ENCODE measurements around the gene AFAP1L2. TPM values are rescaled to one million over a fixed set of nuclear protein-coding genes. Genes with fewer than 3 reads are reported as not detected.

AFAP1L2 gene
- total and polyA plus RNA-seq, 9 of the 15 experiments (the other 6 are each of a cell fraction or from before 2014, with no cell fraction given): 0.07 TPM; not detected in 8

DNA sequence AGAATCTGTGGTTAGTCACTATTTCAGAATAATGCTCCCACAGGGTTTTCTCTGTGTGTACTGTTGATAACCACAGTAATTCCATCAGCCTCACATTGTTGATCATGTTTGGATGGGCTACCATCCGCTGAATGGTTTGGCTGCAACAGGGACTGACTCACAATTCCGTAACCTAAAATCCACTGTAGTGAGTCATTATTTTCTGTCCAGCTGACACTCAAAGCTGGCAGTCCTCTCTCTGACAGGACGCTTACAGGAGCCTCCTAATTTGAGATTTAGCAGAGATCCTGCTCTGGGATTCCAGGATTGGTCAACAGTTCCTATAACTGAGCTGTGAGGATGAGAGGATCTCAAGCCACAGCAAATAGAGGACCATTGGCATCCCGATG lies 132.5 kb downstream of the AFAP1L2 start:
- no TSS peak for BruUV-seq (replicated peaks)
- ATAC-seq (no peak), FAIRE-seq (no peak), DNase-seq (ENCODE audit: extremely low read depth in 1 of 4, low spot score in 3 of 4) (no peak)
- Histone ChIP-seq H3K4me1 (replicated peaks in 1 of 2; ENCODE audit: control insufficient read depth in 2 of 2, insufficient read depth in 2 of 2, low read length in 2 of 2) (no peaks in the 10 kb centered on the region; a peak in 1 of 5 replicates), H3K9me1 (ENCODE audit: control insufficient read depth, insufficient read depth, low read length) (no peaks in the 10 kb centered on the region), H4K20me1 (replicated peaks; ENCODE audit: control insufficient read depth, insufficient read depth, low read length) (no peaks in the 10 kb centered on the region), H3K9me3 (replicated peaks; ENCODE audit: control insufficient read depth, insufficient read depth, low read depth, low read length) (no peaks in the 10 kb centered on the region), H3K27ac (ENCODE audit: extremely low read depth, low read depth, low read length) (no peak overlapping the region), H3K27me3 (ENCODE audit: control insufficient read depth in 2 of 2, insufficient read depth in 2 of 2, low read length in 2 of 2) (no peaks in the 10 kb centered on the region; a peak in 1 of 5 replicates), H2AFZ (ENCODE audit: low read depth, low read length) (no peak overlapping the region), H3K4me2 (ENCODE audit: insufficient read depth, low read length) (no peak overlapping the region), H3K4me3 (no peak overlapping the region), H3K79me2 (ENCODE audit: control insufficient read depth, insufficient read depth, low read length) (no peaks in the 10 kb centered on the region), H3K36me3 (ENCODE audit: control insufficient read depth, insufficient read depth, low read length) (no peaks in the 10 kb centered on the region), H3K9ac (ENCODE audit: insufficient read depth in 1 of 2, low read depth in 2 of 2, low read length in 2 of 2) (no peak overlapping the region)
- intact Hi-C loops (cut with micrococcal nuclease) (no loop called here), in situ Hi-C loops (cut with MboI) (no loop called here)
- CTCF ChIA-PET (ENCODE audit: low intra/inter-chr PET ratio): no interaction called here
- 0% methylated on average over 3 of the region's 4 CpGs for WGBS (ENCODE audit: insufficient coverage, low coverage, missing lambda C conversion rate)
- POLR2A ChIA-PET: interaction anchor here (0.7 kb wide), 1 partner anchor 15 kb away, joined by 3 read pairs; no protein-coding TSS in a partner anchor
- TF ChIP-seq ZNF764 (CRISPR knock-in tag; IDR thresholded peaks at IDR 0.05; ENCODE audit: low read depth): no peak
- no peak for TF ChIP-seq ZNF239 (CRISPR knock-in tag; IDR thresholded peaks at IDR 0.05)
- TF ChIP-seq, protein P1, sequence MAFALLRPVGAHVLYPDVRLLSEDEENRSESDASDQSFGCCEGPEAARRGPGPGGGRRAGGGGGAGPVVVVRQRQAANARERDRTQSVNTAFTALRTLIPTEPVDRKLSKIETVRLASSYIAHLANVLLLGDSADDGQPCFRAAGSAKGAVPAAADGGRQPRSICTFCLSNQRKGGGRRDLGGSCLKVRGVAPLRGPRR (CRISPR knock-in tag; IDR thresholded peaks at IDR 0.05): no peak
- no peak for TF ChIP-seq ZNF408 (CRISPR knock-in tag; IDR thresholded peaks at IDR 0.05; ENCODE audit: low read depth)
- TF ChIP-seq KAT2B (IDR thresholded peaks at IDR 0.05; ENCODE audit: low read depth, low read length): no peak
- no peak for TF ChIP-seq EZH2 (IDR thresholded peaks at IDR 0.05; ENCODE audit: borderline replicate concordance, low read depth, low read length)
- TF ChIP-seq CBFA2T3 (IDR thresholded peaks at IDR 0.05): no peak
- no peak for TF ChIP-seq SAFB (IDR thresholded peaks at IDR 0.05; ENCODE audit: borderline replicate concordance, low read depth, low read length)
- no peak for TF ChIP-seq TBP (optimal IDR thresholded peaks at IDR 0.05; ENCODE audit: low read depth, low read length)
- TF ChIP-seq GATAD2A (IDR thresholded peaks at IDR 0.05): no peak
- TF ChIP-seq ESRRA (IDR thresholded peaks at IDR 0.05; ENCODE audit: borderline replicate concordance, low read depth): no peak
- TF ChIP-seq, protein P2, sequence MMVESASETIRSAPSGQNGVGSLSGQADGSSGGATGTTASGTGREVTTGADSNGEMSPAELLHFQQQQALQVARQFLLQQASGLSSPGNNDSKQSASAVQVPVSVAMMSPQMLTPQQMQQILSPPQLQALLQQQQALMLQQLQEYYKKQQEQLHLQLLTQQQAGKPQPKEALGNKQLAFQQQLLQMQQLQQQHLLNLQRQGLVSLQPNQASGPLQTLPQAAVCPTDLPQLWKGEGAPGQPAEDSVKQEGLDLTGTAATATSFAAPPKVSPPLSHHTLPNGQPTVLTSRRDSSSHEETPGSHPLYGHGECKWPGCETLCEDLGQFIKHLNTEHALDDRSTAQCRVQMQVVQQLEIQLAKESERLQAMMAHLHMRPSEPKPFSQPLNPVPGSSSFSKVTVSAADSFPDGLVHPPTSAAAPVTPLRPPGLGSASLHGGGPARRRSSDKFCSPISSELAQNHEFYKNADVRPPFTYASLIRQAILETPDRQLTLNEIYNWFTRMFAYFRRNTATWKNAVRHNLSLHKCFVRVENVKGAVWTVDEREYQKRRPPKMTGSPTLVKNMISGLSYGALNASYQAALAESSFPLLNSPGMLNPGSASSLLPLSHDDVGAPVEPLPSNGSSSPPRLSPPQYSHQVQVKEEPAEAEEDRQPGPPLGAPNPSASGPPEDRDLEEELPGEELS (CRISPR knock-in tag; IDR thresholded peaks at IDR 0.05; ENCODE audit: borderline replicate concordance): no peak
- TF ChIP-seq, protein P3, sequence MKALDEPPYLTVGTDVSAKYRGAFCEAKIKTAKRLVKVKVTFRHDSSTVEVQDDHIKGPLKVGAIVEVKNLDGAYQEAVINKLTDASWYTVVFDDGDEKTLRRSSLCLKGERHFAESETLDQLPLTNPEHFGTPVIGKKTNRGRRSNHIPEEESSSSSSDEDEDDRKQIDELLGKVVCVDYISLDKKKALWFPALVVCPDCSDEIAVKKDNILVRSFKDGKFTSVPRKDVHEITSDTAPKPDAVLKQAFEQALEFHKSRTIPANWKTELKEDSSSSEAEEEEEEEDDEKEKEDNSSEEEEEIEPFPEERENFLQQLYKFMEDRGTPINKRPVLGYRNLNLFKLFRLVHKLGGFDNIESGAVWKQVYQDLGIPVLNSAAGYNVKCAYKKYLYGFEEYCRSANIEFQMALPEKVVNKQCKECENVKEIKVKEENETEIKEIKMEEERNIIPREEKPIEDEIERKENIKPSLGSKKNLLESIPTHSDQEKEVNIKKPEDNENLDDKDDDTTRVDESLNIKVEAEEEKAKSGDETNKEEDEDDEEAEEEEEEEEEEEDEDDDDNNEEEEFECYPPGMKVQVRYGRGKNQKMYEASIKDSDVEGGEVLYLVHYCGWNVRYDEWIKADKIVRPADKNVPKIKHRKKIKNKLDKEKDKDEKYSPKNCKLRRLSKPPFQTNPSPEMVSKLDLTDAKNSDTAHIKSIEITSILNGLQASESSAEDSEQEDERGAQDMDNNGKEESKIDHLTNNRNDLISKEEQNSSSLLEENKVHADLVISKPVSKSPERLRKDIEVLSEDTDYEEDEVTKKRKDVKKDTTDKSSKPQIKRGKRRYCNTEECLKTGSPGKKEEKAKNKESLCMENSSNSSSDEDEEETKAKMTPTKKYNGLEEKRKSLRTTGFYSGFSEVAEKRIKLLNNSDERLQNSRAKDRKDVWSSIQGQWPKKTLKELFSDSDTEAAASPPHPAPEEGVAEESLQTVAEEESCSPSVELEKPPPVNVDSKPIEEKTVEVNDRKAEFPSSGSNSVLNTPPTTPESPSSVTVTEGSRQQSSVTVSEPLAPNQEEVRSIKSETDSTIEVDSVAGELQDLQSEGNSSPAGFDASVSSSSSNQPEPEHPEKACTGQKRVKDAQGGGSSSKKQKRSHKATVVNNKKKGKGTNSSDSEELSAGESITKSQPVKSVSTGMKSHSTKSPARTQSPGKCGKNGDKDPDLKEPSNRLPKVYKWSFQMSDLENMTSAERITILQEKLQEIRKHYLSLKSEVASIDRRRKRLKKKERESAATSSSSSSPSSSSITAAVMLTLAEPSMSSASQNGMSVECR (CRISPR knock-in tag; IDR thresholded peaks at IDR 0.05): no peak
- TF ChIP-seq, protein P4, sequence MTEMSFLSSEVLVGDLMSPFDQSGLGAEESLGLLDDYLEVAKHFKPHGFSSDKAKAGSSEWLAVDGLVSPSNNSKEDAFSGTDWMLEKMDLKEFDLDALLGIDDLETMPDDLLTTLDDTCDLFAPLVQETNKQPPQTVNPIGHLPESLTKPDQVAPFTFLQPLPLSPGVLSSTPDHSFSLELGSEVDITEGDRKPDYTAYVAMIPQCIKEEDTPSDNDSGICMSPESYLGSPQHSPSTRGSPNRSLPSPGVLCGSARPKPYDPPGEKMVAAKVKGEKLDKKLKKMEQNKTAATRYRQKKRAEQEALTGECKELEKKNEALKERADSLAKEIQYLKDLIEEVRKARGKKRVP (CRISPR knock-in tag; IDR thresholded peaks at IDR 0.05): no peak
- TF ChIP-seq RBM25 (IDR thresholded peaks at IDR 0.05; ENCODE audit: low read depth, low read length, severe bottlenecking): no peak
- TF ChIP-seq ZC3H8 (IDR thresholded peaks at IDR 0.05): no peak

Measured in K562 (cell line).